ENCODE data around the gene ABCC4.

DNA sequence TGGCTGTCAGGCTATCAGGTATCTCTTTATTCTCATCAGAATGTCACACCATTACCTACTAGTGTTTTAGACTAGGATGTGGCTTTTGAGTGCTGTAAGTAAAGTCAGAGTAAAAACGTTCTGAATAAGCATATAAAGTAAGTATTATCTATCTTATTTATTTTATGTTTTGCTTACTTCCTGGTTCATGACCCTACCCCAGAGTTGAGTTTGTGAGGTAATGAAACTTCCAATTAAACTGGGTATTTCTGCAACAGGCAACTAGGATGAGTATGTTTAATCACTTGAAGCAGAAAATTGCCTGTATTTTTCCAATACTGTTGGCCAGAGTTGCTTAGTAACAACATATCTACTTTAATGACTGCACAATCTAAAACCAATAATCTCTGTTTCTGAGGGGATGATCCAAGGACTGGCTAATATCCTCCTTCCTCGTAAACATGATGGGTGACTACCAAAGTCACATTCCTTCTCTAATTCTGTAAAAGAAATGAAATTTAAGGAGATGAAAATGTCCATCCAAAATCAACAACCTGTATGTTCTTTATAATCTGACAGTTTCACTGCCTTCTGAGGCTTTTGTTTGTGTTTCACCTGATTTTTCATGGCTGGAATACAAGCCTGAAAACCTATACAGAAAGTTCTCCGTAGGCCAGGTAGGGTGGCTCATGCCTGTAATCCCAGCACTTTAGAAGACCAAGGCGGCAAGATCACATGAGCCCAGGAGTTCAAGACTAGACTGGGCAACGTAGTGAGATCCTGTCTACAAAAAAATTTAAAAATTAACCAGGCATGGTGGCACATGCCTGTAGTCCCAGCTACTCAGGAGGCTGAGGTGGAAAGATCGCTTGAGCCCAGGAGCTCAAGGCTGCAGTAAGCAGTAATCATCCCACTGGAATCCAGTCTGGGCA is 83.1 kb downstream of the ABCC4 start:
- no peak for TF ChIP-seq CTCF (IDR thresholded peaks at IDR 0.05; ENCODE audit: low read depth, low read length, missing input control)
- no peak for TF ChIP-seq ATF3 (IDR thresholded peaks at IDR 0.05)
- TF ChIP-seq, protein P1, sequence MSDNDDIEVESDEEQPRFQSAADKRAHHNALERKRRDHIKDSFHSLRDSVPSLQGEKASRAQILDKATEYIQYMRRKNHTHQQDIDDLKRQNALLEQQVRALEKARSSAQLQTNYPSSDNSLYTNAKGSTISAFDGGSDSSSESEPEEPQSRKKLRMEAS (IDR thresholded peaks at IDR 0.05), result no peak
- TF ChIP-seq RAD21 (IDR thresholded peaks at IDR 0.05), result no peak
- no peak for TF ChIP-seq ZBTB33 (IDR thresholded peaks at IDR 0.05)
- no peak for TF ChIP-seq YY1 (IDR thresholded peaks at IDR 0.05)
- no peak for TF ChIP-seq REST (IDR thresholded peaks at IDR 0.05)
- no peak for TF ChIP-seq FOXA1 (IDR thresholded peaks at IDR 0.05)
- TF ChIP-seq NR2F2 (IDR thresholded peaks at IDR 0.05), result no peak
- no peak for TF ChIP-seq TAF1 (conservative IDR thresholded peaks at IDR 0.05)
